K562 (cell line): ENCODE results near the gene ARL13B. TPM values are rescaled to one million over a fixed set of nuclear protein-coding genes. Genes with fewer than 3 reads are reported as not detected.

Experiments
- ATAC-seq: fragments of 200-7000 bp; cut with Tn5 transposase; 3 replicates; pipeline ENCODE4 v1.9.1; 2020; ENCODE audit warnings: moderate library complexity
- BruUV-seq: library from RNA; stranded (reverse); fragments of 400-500 nt; replicated peaks from 2 replicates; lab custom pipeline; 2021; lab: Mats Ljungman, UMichigan
- CTCF ChIA-PET: fragments of 300-600 bp; formaldehyde crosslinking; extraction: SDS; loops from one replicate; lab custom pipeline; 2021; ENCODE audit warnings: low intra/inter-chr PET ratio; lab: Yijun Ruan, JAX
- POLR2A ChIA-PET: fragments of 300-600, 350-650 bp; sonication (Branson Sonifier 250); formaldehyde crosslinking; extraction: SDS; loops from one replicate; lab custom pipeline; 2021; ENCODE audit warnings: antibody characterized with exemption, inconsistent platforms; lab: Yijun Ruan, JAX
- DNase-seq, 4 experiments: peaks; one replicate each; pipeline versions ENCODE4 v3.0.0 to v3.0.0-alpha.2; 2011 to 2018; ENCODE audit warnings: low spot score in 3 of 4, mixed read lengths in 3 of 4; ENCODE audit errors: extremely low read depth in 1 of 4
- FAIRE-seq: peaks from 2 replicates; lab custom pipeline; 2011; peaks lifted over from hg19 to GRCh38; lab: Jason Lieb, UNC
- H2AFZ ChIP-seq: 2 replicates; pipeline ENCODE4 v1.6.0; 2011; ENCODE audit warnings: low read depth, low read length, control low read depth, inconsistent platforms
- H3K27ac ChIP-seq: fragments of 200-600 bp; 3 replicates; pipeline ENCODE4 v1.8.0; 2011; ENCODE audit warnings: low read depth, mild to moderate bottlenecking, control low read depth, inconsistent platforms, low read length, moderate library complexity, mixed read lengths; ENCODE audit errors: extremely low read depth
- H3K27me3 ChIP-seq, 2 experiments: fragments of 300-600 bp in 1 of 2; 2 replicates in 1 of 2; 3 replicates in 1 of 2; pipeline versions ENCODE4 v1.6.0 to v1.8.0; 2011; ENCODE audit warnings: inconsistent platforms in 2 of 2, low read length in 2 of 2, mild to moderate bottlenecking in 1 of 2, mixed read lengths in 1 of 2, moderate library complexity in 1 of 2; ENCODE audit not compliant: control insufficient read depth in 2 of 2, insufficient read depth in 2 of 2
- H3K36me3 ChIP-seq: fragments of 300-600 bp; 3 replicates; pipeline ENCODE4 v1.8.0; 2011; ENCODE audit warnings: mild to moderate bottlenecking, low read length, inconsistent platforms; ENCODE audit not compliant: control insufficient read depth, insufficient read depth
- H3K4me1 ChIP-seq, 2 experiments: fragments of 200-600 bp in 1 of 2; replicated peaks in 1 of 2; 2 replicates in 1 of 2; 3 replicates in 1 of 2; pipeline versions ENCODE4 v1.5.1 to v1.8.0; 2011; ENCODE audit warnings: inconsistent platforms in 2 of 2, low read length in 2 of 2, mild to moderate bottlenecking in 1 of 2, mixed read lengths in 1 of 2, moderate library complexity in 1 of 2; ENCODE audit not compliant: control insufficient read depth in 2 of 2, insufficient read depth in 2 of 2
- H3K4me2 ChIP-seq: 2 replicates; pipeline ENCODE4 v1.6.1; 2011; ENCODE audit warnings: low read length, control low read depth, inconsistent platforms, mixed read lengths; ENCODE audit not compliant: insufficient read depth
- H3K4me3 ChIP-seq: fragments of 200-600 bp; sonication (generic), shearing (Covaris generic); 2 replicates; pipeline ENCODE4 v1.5.1; 2016; ENCODE audit warnings: control low read depth, inconsistent platforms
- H3K79me2 ChIP-seq: fragments of 200-600 bp; 3 replicates; pipeline ENCODE4 v1.8.0; 2011; ENCODE audit warnings: low read length, inconsistent platforms; ENCODE audit not compliant: control insufficient read depth, insufficient read depth
- H3K9ac ChIP-seq, 2 experiments: 2 replicates each; pipeline versions ENCODE4 v1.6.0 to v1.6.1; 2011; ENCODE audit warnings: low read depth in 2 of 2, low read length in 2 of 2, control low read depth in 1 of 2, inconsistent platforms in 1 of 2, mild to moderate bottlenecking in 1 of 2, mixed read lengths in 1 of 2; ENCODE audit not compliant: insufficient read depth in 1 of 2
- H3K9me1 ChIP-seq: one replicate; pipeline ENCODE4 v1.6.0; 2011; ENCODE audit warnings: inconsistent platforms, mild to moderate bottlenecking, low read length, moderate library complexity; ENCODE audit not compliant: control insufficient read depth, insufficient read depth
- H3K9me3 ChIP-seq: replicated peaks from 2 replicates; pipeline ENCODE4 v1.5.1; 2011; ENCODE audit warnings: low read depth, low read length, inconsistent platforms; ENCODE audit not compliant: control insufficient read depth, insufficient read depth
- H4K20me1 ChIP-seq: replicated peaks from 2 replicates; pipeline ENCODE4 v1.6.1; 2011; ENCODE audit warnings: low read length, inconsistent platforms, mixed read lengths; ENCODE audit not compliant: control insufficient read depth, insufficient read depth
- GTF2E2 ChIP-seq: fragments of 200-800 bp; sonication (Bioruptor generic); IDR thresholded peaks from 2 replicates; pipeline ENCODE4 v1.6.1; 2016; ENCODE audit warnings: missing genetic modification characterization, missing compliant biosample characterization
- MBD2 ChIP-seq: sonication (generic); IDR thresholded peaks from 2 replicates; pipeline ENCODE4 v1.6.1; 2016; ENCODE audit warnings: low read depth, borderline replicate concordance
- MGA ChIP-seq: fragments of 450-650 bp; IDR thresholded peaks from 2 replicates; pipeline ENCODE4 v1.6.1; 2016; ENCODE audit warnings: mild to moderate bottlenecking, moderate library complexity
- PKNOX1 ChIP-seq: fragments of 450-650 bp; IDR thresholded peaks from 2 replicates; pipeline ENCODE4 v1.6.1; 2016
- PRDM10 ChIP-seq: fragments of 450-650 bp; IDR thresholded peaks from 2 replicates; pipeline ENCODE4 v1.6.1; 2018; ENCODE audit not compliant: partially characterized antibody
- THRAP3 ChIP-seq: fragments of 450-650 bp; IDR thresholded peaks from 2 replicates; pipeline ENCODE4 v1.6.1; 2016; ENCODE audit warnings: mild to moderate bottlenecking, inconsistent platforms, borderline replicate concordance
- ZNF431 ChIP-seq: sonication (generic); formaldehyde crosslinking; IDR thresholded peaks from 2 replicates; pipeline ENCODE4 v1.8.0; 2022; ENCODE audit warnings: mild to moderate bottlenecking, missing genetic modification reagents
- in situ Hi-C: fragments of 300-500 bp; cut with MboI; formaldehyde crosslinking; loops from 4 replicates; pipeline ENCODE4 v1.15.0; 2018; ENCODE audit warnings: inconsistent platforms, mixed read lengths
- intact Hi-C: fragments of 100-400 bp; cut with micrococcal nuclease; formaldehyde crosslinking; loops from 2 replicates; pipeline ENCODE4 v1.14.2; 2022
- polyA plus RNA-seq, 8 experiments: library from polyadenylated mRNA; depleted of rRNA in 4 of 8; stranded (reverse) in 5 of 8; unstranded in 3 of 8; fragments of >200 nt; fragmentation: Nextera tagmentation in 2 of 8; fragmentation: Illumina TruSeq in 1 of 8; extraction: Ambion mirVana in 2 of 8; extraction: Trizol in 1 of 8; gene quantifications; 2 replicates each; pipeline versions ENCODE4 v1.2.1 to v1.2.3, GENCODE V29; 2011 to 2014; ENCODE audit warnings: inconsistent platforms in 1 of 8, missing spikeins in 1 of 8
- total RNA-seq, 7 experiments: library from RNA; depleted of rRNA in 6 of 7; stranded (reverse); fragments of >200 nt in 6 of 7; fragmentation: Illumina TruSeq in 2 of 7; extraction: Trizol in 2 of 7; gene quantifications; 2 replicates each; pipeline versions ENCODE4 v1.2.1 to v1.2.3, GENCODE V29; 2011 to 2021; ENCODE audit warnings: low replicate concordance in 1 of 7

The ARL13B gene
- total and polyA plus RNA-seq, 9 of the 15 experiments (the other 6 are each of a cell fraction or from before 2014, with no cell fraction given) = 4.1 to 16.9 (median 12.2) TPM

- H3K4me3 ChIP-seq = no peak overlapping the region
- intact Hi-C loops (no loop called here), in situ Hi-C loops (no loop called here)
- H3K4me2 ChIP-seq = no peak overlapping the region
- H3K9ac ChIP-seq = no peak overlapping the region
- ChIA-PET POLR2A (no interaction called here), CTCF (no interaction called here)
- FAIRE-seq = no peak
- H3K4me1 ChIP-seq = no peaks in the 10 kb centered on the region
- no peak for ATAC-seq
- H3K27ac ChIP-seq = no peak overlapping the region
- no peaks in the 10 kb centered on the region for H3K27me3 ChIP-seq
- peaks cover 8% of the 10 kb centered on the region; the same call in 1 of the 3 replicates for H3K36me3 ChIP-seq
- H2AFZ ChIP-seq = no peak overlapping the region
- no peaks in the 10 kb centered on the region for H3K79me2 ChIP-seq
- no peaks in the 10 kb centered on the region for H3K9me3 ChIP-seq
- H4K20me1 ChIP-seq = no peaks in the 10 kb centered on the region
- no peak for DNase-seq
- BruUV-seq = no TSS peak
- H3K9me1 ChIP-seq = no peaks in the 10 kb centered on the region
- no peak for TF ChIP-seq MGA
- no peak for TF ChIP-seq MBD2
- TF ChIP-seq PKNOX1 = no peak
- TF ChIP-seq PRDM10 = no peak
- no peak for TF ChIP-seq ZNF431 (CRISPR knock-in tag)
- no peak for TF ChIP-seq THRAP3
- no peak for TF ChIP-seq GTF2E2 (tag)
Observed at GRCh38 chr3:94050546-94050945, 70.6 kb downstream of the ARL13B start.
